Psoas muscle (tissue), 8 donors: ENCODE measurements around the gene USP46. TPM values are rescaled to one million over a fixed set of nuclear protein-coding genes. Genes with fewer than 3 reads are reported as not detected.

Source experiments
- ATAC-seq, 4 donors: fragments of 200-7000 bp; cut with Tn5 transposase; one replicate each; pipeline ENCODE4 v1.9.1; 2020; ENCODE audit warnings: moderate library complexity in 3 of 4, mild to moderate bottlenecking in 2 of 4
- DNase-seq, 2 donors: peaks; one replicate each; pipeline ENCODE4 v3.0.0-alpha.2; 2020
- H3K27ac ChIP-seq: fragments of 200-600 bp; one replicate; pipeline ENCODE4 v1.8.0; 2022
- H3K27me3 ChIP-seq, 3 donors: fragments of 200-600 bp in 1 of 3; one replicate each; pipeline versions ENCODE4 v1.6.1 to v1.8.0; 2013 to 2022; ENCODE audit warnings: low read length in 2 of 3, mild to moderate bottlenecking in 2 of 3, moderate library complexity in 1 of 3; ENCODE audit not compliant: insufficient read depth in 3 of 3
- H3K36me3 ChIP-seq, 2 donors: fragments of 200-600 bp in 1 of 2; one replicate each; pipeline versions ENCODE4 v1.6.1 to v1.8.0; 2013 to 2022; ENCODE audit warnings: low read depth in 1 of 2, mild to moderate bottlenecking in 1 of 2, moderate library complexity in 1 of 2; ENCODE audit not compliant: insufficient read depth in 1 of 2
- H3K4me1 ChIP-seq: fragments of 200-600 bp; one replicate; pipeline ENCODE4 v1.8.0; 2022
- H3K4me3 ChIP-seq: fragments of 200-600 bp; one replicate; pipeline ENCODE4 v1.8.0; 2022; ENCODE audit warnings: mild to moderate bottlenecking
- H3K9me3 ChIP-seq: fragments of 200-600 bp; one replicate; pipeline ENCODE4 v1.8.0; 2022
- CTCF ChIP-seq: fragments of 200-600 bp; IDR thresholded peaks from one replicate; pipeline ENCODE4 v1.8.0; 2022; ENCODE audit warnings: antibody characterized with exemption
- WGBS, 3 donors: extraction: QIAGEN DNeasy Blood & Tissue Kit; methylation state at CpG; one replicate each; pipeline versions ENCODE4 v1.1.6 to v1.1.7; 2013; 5-methylcytosine and 5-hydroxymethylcytosine counted together
- intact Hi-C, 2 donors: fragments of 100-400 bp; cut with DNase I; formaldehyde crosslinking; loops; one replicate each; pipeline versions ENCODE4 v1.11.0 to v1.14.2; 2022
- polyA plus RNA-seq, 3 donors: library from polyadenylated mRNA; stranded (reverse); fragments of 200-250 nt; gene quantifications; one replicate each; pipeline ENCODE4 v1.2.3, GENCODE V29; 2013
- total RNA-seq, 4 donors: library from RNA; stranded (reverse); fragmentation: NEBNext Ultra II Directional in 2 of 4; extraction: Animal tissue kit (Norgen Biotek cat#: 25700) in 2 of 4; gene quantifications; one replicate each; pipeline versions ENCODE4 v1.2.1 to v1.2.4, GENCODE V29; 2021 to 2023
- donor health status: healthy with polysubstance abuse.
- donor health status: DM: no; HTN: no; CAD: no; lungs with moderate emphysema.
- donor health status: Bipolar disorder and iron deficiency.
- donor health status: healthy.
- donor health status: DM: yes; HTN: yes; CAD: no.
- donor health status: DM: no; HTN: no; CAD: no.
- donor health status: DM: no; HTN: no; CAD: no.
- donor health status: DM: yes; HTN: yes; CAD: no.

USP46 gene
- total and polyA plus RNA-seq, 7 donors: 3.0 to 28.2 (median 13.0) TPM

- peaks cover 0 to 2% (median 0%) of the 10 kb centered on the region in 3 donors for H3K27me3 ChIP-seq
- no peak for DNase-seq
- intact Hi-C loops: loop anchor here (2.0 to 10.0 kb wide), 5 partner anchors 20 to 426 kb away; no protein-coding TSS in a partner anchor
- ATAC-seq: no peak
- H3K4me3 ChIP-seq: no peak overlapping the region
- WGBS, 3 donors: 96 to 99% (median 97%) methylated on average over 6 of the region's 6 CpGs
- no peak overlapping the region for H3K27ac ChIP-seq
- H3K9me3 ChIP-seq: no peaks in the 10 kb centered on the region
- H3K4me1 ChIP-seq: peaks cover 22% of the 10 kb centered on the region
- peaks cover 0 to 6% of the 10 kb centered on the region in 2 donors for H3K36me3 ChIP-seq
- TF ChIP-seq CTCF: no peak
These were observed 1.5 kb upstream of the USP46 start for GRCh38 chr4:52660643-52661042.

- 1% methylated on average over 37 to 44 of the region's 45 CpGs for WGBS, 3 donors
- Histone ChIP-seq H3K27ac (peak overlapping the region; percentile 96), H3K4me3 (peak overlapping the region; percentile 87), H3K36me3 (peaks cover 0 to 6% of the 10 kb centered on the region in 2 donors), H3K27me3 (peaks cover 0 to 2% (median 0%) of the 10 kb centered on the region in 3 donors), H3K9me3 (no peaks in the 10 kb centered on the region), H3K4me1 (peaks cover 22% of the 10 kb centered on the region)
- no peak for TF ChIP-seq CTCF
- peak; percentile 77 to 87 for DNase-seq
- intact Hi-C loops: loop anchor here (2.0 to 10.0 kb wide), 6 partner anchors 21 to 425 kb away; no protein-coding TSS in a partner anchor
- peak; percentile 62 to 78 (median 67) for ATAC-seq
These were observed 691 bp upstream of the USP46 start for GRCh38 chr4:52659722-52660261.

GRCh38 chr4:52658641-52659000 lies 480 bp downstream of the USP46 start:
- WGBS, 3 donors: 0 to 1% (median 1%) methylated on average over 18 to 33 of the region's 33 CpGs
- Histone ChIP-seq H3K4me3 (peak overlapping the region; percentile 87), H3K9me3 (no peaks in the 10 kb centered on the region), H3K27me3 (no peaks in the 10 kb centered on the region), H3K27ac (peak overlapping the region; percentile 96), H3K36me3 (peaks cover 0 to 6% of the 10 kb centered on the region in 2 donors), H3K4me1 (peaks cover 24% of the 10 kb centered on the region)
- intact Hi-C loops: loop anchor here in 1 of 2 donors (5.0 to 10.0 kb wide), 2 partner anchors 54 to 64 kb away; no protein-coding TSS in a partner anchor
- ATAC-seq: peak in 2 of 4 donors; percentile 2 to 4
- no peak for TF ChIP-seq CTCF
- DNase-seq: peak; percentile 19 to 58

GRCh38 chr4:52657618-52658501 lies 1.2 kb downstream of the USP46 start:
- ATAC-seq (peak; percentile 62 to 70 (median 66)), DNase-seq (peak; percentile 31 to 67)
- peaks cover 0 to 6% of the 10 kb centered on the region in 2 donors for H3K36me3 ChIP-seq
- intact Hi-C loops: loop anchor here in 1 of 2 donors (5.0 to 10.0 kb wide), 2 partner anchors 54 to 63 kb away; no protein-coding TSS in a partner anchor
- H3K4me3 ChIP-seq: peak overlapping the region; percentile 87
- no peaks in the 10 kb centered on the region for H3K9me3 ChIP-seq
- peak overlapping the region; percentile 96 for H3K27ac ChIP-seq
- H3K27me3 ChIP-seq: no peaks in the 10 kb centered on the region
- no peak for TF ChIP-seq CTCF
- WGBS, 3 donors: 24 to 38% (median 26%) methylated on average over 18 of the region's 18 CpGs
- peaks cover 32% of the 10 kb centered on the region for H3K4me1 ChIP-seq
